Lower leg skin (tissue), 3 donors: ENCODE measurements around the gene AMOT.

Source experiments
- POLR2A ChIP-seq, 2 donors: fragments of 450-650 bp; IDR thresholded peaks; one replicate each; pipeline ENCODE4 v1.6.1; 2016 to 2017; ENCODE audit warnings: antibody characterized with exemption in 2 of 2, mild to moderate bottlenecking in 1 of 2, moderate library complexity in 1 of 2
- TF ChIP-seq, protein P1 (sequence below), 3 donors: fragments of 450-650 bp; IDR thresholded peaks; one replicate each; pipeline ENCODE4 v1.5.1; 2016; ENCODE audit warnings: antibody characterized with exemption in 3 of 3, mild to moderate bottlenecking in 3 of 3, moderate library complexity in 2 of 3

DNA sequence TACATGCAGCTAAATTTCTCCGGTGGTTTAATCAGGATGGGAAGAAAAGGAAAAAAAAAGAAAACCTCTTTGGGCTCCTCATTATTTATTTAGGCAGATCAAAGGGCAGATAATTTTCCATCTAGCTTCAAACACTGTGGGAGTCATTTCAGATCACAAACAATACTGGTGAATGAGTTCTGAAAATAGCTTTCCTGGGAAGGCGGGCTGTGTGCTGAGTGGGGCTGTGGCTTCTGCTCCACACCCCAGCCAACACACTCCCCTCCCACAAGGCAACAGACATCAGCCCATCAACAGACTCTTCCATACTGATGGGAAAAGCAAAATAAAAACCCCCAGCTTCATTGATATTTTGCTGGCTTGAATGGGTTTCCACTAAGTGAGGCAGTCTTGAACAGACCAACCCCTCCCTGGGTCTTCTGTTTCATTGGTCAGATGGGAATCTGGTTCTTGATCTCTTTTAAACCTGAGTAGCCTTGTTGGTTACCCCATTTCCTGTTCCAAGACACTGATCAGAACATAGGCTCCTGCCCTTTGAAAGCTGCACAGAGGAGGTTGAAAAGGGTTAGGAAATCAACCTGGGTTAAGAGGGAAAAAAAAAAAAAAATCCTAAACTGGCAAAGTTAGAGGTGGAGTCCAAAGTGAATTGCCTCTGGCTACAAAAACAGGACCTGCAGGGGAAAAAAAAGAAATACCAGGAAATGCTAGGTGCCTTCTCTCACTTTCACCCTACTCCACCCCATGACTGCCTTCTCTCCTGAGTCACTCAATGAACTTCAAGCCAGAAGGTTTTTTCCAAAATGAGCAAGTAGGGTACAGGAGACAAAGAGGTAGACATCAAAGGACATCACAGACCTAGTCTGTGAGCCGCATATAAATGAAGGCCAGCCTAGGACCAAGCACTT is 20.0 kb downstream of the AMOT start:
- TF ChIP-seq, protein P1, sequence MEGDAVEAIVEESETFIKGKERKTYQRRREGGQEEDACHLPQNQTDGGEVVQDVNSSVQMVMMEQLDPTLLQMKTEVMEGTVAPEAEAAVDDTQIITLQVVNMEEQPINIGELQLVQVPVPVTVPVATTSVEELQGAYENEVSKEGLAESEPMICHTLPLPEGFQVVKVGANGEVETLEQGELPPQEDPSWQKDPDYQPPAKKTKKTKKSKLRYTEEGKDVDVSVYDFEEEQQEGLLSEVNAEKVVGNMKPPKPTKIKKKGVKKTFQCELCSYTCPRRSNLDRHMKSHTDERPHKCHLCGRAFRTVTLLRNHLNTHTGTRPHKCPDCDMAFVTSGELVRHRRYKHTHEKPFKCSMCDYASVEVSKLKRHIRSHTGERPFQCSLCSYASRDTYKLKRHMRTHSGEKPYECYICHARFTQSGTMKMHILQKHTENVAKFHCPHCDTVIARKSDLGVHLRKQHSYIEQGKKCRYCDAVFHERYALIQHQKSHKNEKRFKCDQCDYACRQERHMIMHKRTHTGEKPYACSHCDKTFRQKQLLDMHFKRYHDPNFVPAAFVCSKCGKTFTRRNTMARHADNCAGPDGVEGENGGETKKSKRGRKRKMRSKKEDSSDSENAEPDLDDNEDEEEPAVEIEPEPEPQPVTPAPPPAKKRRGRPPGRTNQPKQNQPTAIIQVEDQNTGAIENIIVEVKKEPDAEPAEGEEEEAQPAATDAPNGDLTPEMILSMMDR (IDR thresholded peaks at IDR 0.05) = no peak
- TF ChIP-seq POLR2A (IDR thresholded peaks at IDR 0.05) = no peak
